K562 (cell line): Measurements from ENCODE around the gene KLHL22. TPM values are rescaled to one million over a fixed set of nuclear protein-coding genes. Genes with fewer than 3 reads are reported as not detected.

Experiments
- ARID2 ChIP-seq: fragments of 450-650 bp; IDR thresholded peaks from 2 replicates; pipeline ENCODE4 v1.6.1; 2017; ENCODE audit warnings: antibody characterized with exemption, mild to moderate bottlenecking
- CAMTA2 ChIP-seq: fragments of 250-450 bp; sonication (Bioruptor Pico); conservative IDR thresholded peaks from 2 replicates; pipeline ENCODE4 v1.5.1; 2022
- CEBPZ ChIP-seq: fragments of 150-350 bp; IDR thresholded peaks from 2 replicates; pipeline ENCODE4 v1.6.1; 2014; ENCODE audit warnings: low read depth, mild to moderate bottlenecking, low read length, borderline replicate concordance
- FOXJ3 ChIP-seq: sonication (generic); formaldehyde crosslinking; IDR thresholded peaks from 2 replicates; pipeline ENCODE4 v1.4.0; 2020; ENCODE audit warnings: mild to moderate bottlenecking, missing genetic modification reagents
- GTF2F1 ChIP-seq: IDR thresholded peaks from 2 replicates; pipeline ENCODE4 v1.6.1; 2011; ENCODE audit warnings: low read depth, low read length, improper control_type of control experiment
- ILF3 ChIP-seq: fragments of 450-650 bp; IDR thresholded peaks from 2 replicates; pipeline ENCODE4 v1.6.1; 2018; ENCODE audit warnings: antibody characterized with exemption, mild to moderate bottlenecking, moderate library complexity, borderline replicate concordance
- KLF6 ChIP-seq: fragments of 250-450 bp; sonication (Bioruptor Pico); IDR thresholded peaks from 2 replicates; pipeline ENCODE4 v1.4.0; 2020; ENCODE audit warnings: mild to moderate bottlenecking, moderate library complexity, borderline replicate concordance
- MAX ChIP-seq: sonication (generic); formaldehyde crosslinking; IDR thresholded peaks from 2 replicates; pipeline ENCODE4 v1.9.0; 2022; ENCODE audit warnings: mild to moderate bottlenecking, missing genetic modification reagents
- MEF2A ChIP-seq: IDR thresholded peaks from 2 replicates; pipeline ENCODE4 v1.6.1; 2011; ENCODE audit warnings: low read depth, mild to moderate bottlenecking, low read length, moderate library complexity; ENCODE audit not compliant: control insufficient read depth
- MNT ChIP-seq, 2 experiments: fragments of 450-650 bp; conservative IDR thresholded peaks; 2 replicates each; pipeline ENCODE4 v1.6.1; 2017; ENCODE audit warnings: mild to moderate bottlenecking in 2 of 2, moderate library complexity in 2 of 2
- PHF21A ChIP-seq: fragments of 450-650 bp; IDR thresholded peaks from 2 replicates; pipeline ENCODE4 v1.6.1; 2017; ENCODE audit warnings: low read depth, borderline replicate concordance
- SFPQ ChIP-seq: fragments of 200-400 bp; formaldehyde crosslinking; IDR thresholded peaks from 2 replicates; pipeline ENCODE4 v1.6.1; 2017; ENCODE audit warnings: mild to moderate bottlenecking, low read depth, low read length, moderate library complexity
- SLC30A9 ChIP-seq: fragments of 250-450 bp; sonication (Bioruptor Pico); IDR thresholded peaks from 2 replicates; pipeline ENCODE4 v1.8.0; 2022; ENCODE audit warnings: mild to moderate bottlenecking, moderate library complexity
- SMAD1 ChIP-seq: fragments of 150-350 bp; IDR thresholded peaks from 2 replicates; pipeline ENCODE4 v1.6.1; 2014; ENCODE audit warnings: low read length, low read depth; ENCODE audit not compliant: partially characterized antibody
- SMARCC2 ChIP-seq: fragments of 450-650 bp; IDR thresholded peaks from 2 replicates; pipeline ENCODE4 v1.6.1; 2017; ENCODE audit warnings: antibody characterized with exemption, moderate library complexity, mild to moderate bottlenecking, low read depth
- SRSF3 ChIP-seq: fragments of 200-400 bp; formaldehyde crosslinking; IDR thresholded peaks from 2 replicates; pipeline ENCODE4 v1.6.1; 2016; ENCODE audit warnings: mild to moderate bottlenecking, low read length, moderate library complexity; ENCODE audit not compliant: insufficient read depth
- TAF7 ChIP-seq: fragments of 450-650 bp; IDR thresholded peaks from 2 replicates; pipeline ENCODE4 v1.6.1; 2016; ENCODE audit warnings: missing genetic modification characterization, missing compliant biosample characterization
- ZBTB9 ChIP-seq: fragments of 450-650 bp; formaldehyde crosslinking; IDR thresholded peaks from 2 replicates; pipeline ENCODE4 v1.4.0; 2020; ENCODE audit warnings: mild to moderate bottlenecking, moderate library complexity
- ZNF316 ChIP-seq: fragments of 450-650 bp; IDR thresholded peaks from 2 replicates; pipeline ENCODE4 v1.6.1; 2016
- polyA plus RNA-seq, 8 experiments: library from polyadenylated mRNA; depleted of rRNA in 4 of 8; stranded (reverse) in 5 of 8; unstranded in 3 of 8; fragments of >200 nt; fragmentation: Nextera tagmentation in 2 of 8; fragmentation: Illumina TruSeq in 1 of 8; extraction: Ambion mirVana in 2 of 8; extraction: Trizol in 1 of 8; gene quantifications; 2 replicates each; pipeline versions ENCODE4 v1.2.1 to v1.2.3, GENCODE V29; 2011 to 2014; ENCODE audit warnings: inconsistent platforms in 1 of 8, missing spikeins in 1 of 8
- total RNA-seq, 7 experiments: library from RNA; depleted of rRNA in 6 of 7; stranded (reverse); fragments of >200 nt in 6 of 7; fragmentation: Illumina TruSeq in 2 of 7; extraction: Trizol in 2 of 7; gene quantifications; 2 replicates each; pipeline versions ENCODE4 v1.2.1 to v1.2.3, GENCODE V29; 2011 to 2021; ENCODE audit warnings: low replicate concordance in 1 of 7

The KLHL22 gene
- total and polyA plus RNA-seq, 9 of the 15 experiments (the other 6 are each of a cell fraction or from before 2014, with no cell fraction given) = 1.3 to 25.6 (median 15.2) TPM

- 0 out of 2 replicates have a peak, but pooled peaks have one; percentile 3 for TF ChIP-seq ARID2
- TF ChIP-seq MEF2A = no peak
- TF ChIP-seq TAF7 (tag) = 0 out of 2 replicates have a peak, but pooled peaks have one; percentile 42
- no peak for TF ChIP-seq FOXJ3 (CRISPR knock-in tag)
- no peak for TF ChIP-seq SRSF3
- no peak for TF ChIP-seq ILF3
- no peak for TF ChIP-seq MNT (conservative IDR thresholded peaks at IDR 0.05)
- TF ChIP-seq SFPQ = no peak
- TF ChIP-seq SMAD1 = peak; percentile 46
- peak; percentile 39; the same call in 1 of the 2 replicates for TF ChIP-seq ZNF316
- TF ChIP-seq PHF21A = 0 out of 2 replicates have a peak, but pooled peaks have one; percentile 21
- TF ChIP-seq SLC30A9 = no peak
- peak; percentile 30; the same call in 1 of the 2 replicates for TF ChIP-seq GTF2F1
- no peak for TF ChIP-seq KLF6
- no peak for TF ChIP-seq CEBPZ
- no peak for TF ChIP-seq MAX (CRISPR knock-in tag)
- TF ChIP-seq ZBTB9 = peak; percentile 37; the same call in 1 of the 2 replicates
- TF ChIP-seq CAMTA2 (CRISPR knock-in tag) = 0 out of 2 replicates have a peak, but pooled peaks have one; percentile 56
- TF ChIP-seq SMARCC2 = no peak
These were observed 66.9 kb downstream of the KLHL22 start (continued) for GRCh38 chr22:20428496-20429253.
